HepG2 (cell line): ENCODE data around the gene ZNF10. TPM values are rescaled to one million over a fixed set of nuclear protein-coding genes. Genes with fewer than 3 reads are reported as not detected.

Source experiments
- ATAC-seq: fragments of 200-7000 bp; cut with Tn5 transposase; 3 replicates; pipeline ENCODE4 v1.9.1; 2020; ENCODE audit warnings: mild to moderate bottlenecking, moderate library complexity
- BruUV-seq: library from RNA; stranded (reverse); fragments of 400-500 nt; replicated peaks from 2 replicates; lab custom pipeline; 2021; lab: Mats Ljungman, UMichigan
- CTCF ChIA-PET: fragments of 300-600 bp; formaldehyde crosslinking; extraction: SDS; loops from one replicate; lab custom pipeline; 2021; ENCODE audit warnings: low total read pairs, inconsistent platforms, low intra/inter-chr PET ratio; lab: Yijun Ruan, JAX
- POLR2A ChIA-PET: fragments of 350-600 bp; sonication (Branson Sonifier 250); formaldehyde crosslinking; loops from one replicate; lab custom pipeline; 2020; ENCODE audit warnings: antibody characterized with exemption, inconsistent platforms; lab: Yijun Ruan, JAX
- DNase-seq: peaks from one replicate; pipeline ENCODE4 v3.0.0-alpha.2; 2015; ENCODE audit warnings: low spot score
- FAIRE-seq: peaks from 3 replicates; lab custom pipeline; 2011; peaks lifted over from hg19 to GRCh38; lab: Jason Lieb, UNC
- H2AFZ ChIP-seq: one replicate; pipeline ENCODE4 v1.6.1; 2011; ENCODE audit warnings: low read length, inconsistent platforms
- H3K27ac ChIP-seq: fragments of 300-600 bp; 3 replicates; pipeline ENCODE4 v1.8.0; 2011; ENCODE audit warnings: mixed run types, mild to moderate bottlenecking, mixed read lengths, low read length, inconsistent platforms; ENCODE audit not compliant: insufficient read depth; ENCODE audit errors: extremely low read length
- H3K27me3 ChIP-seq, 2 experiments: fragments of 200-600 bp in 1 of 2; 2 replicates in 1 of 2; 3 replicates in 1 of 2; pipeline versions ENCODE4 v1.6.0 to v1.8.0; 2011; ENCODE audit warnings: low read length in 2 of 2, mild to moderate bottlenecking in 2 of 2, moderate library complexity in 2 of 2, inconsistent platforms in 1 of 2; ENCODE audit not compliant: insufficient read depth in 2 of 2, control insufficient read depth in 1 of 2
- H3K36me3 ChIP-seq, 2 experiments: fragments of 200-600 bp in 1 of 2; replicated peaks in 1 of 2; 2 replicates in 1 of 2; 3 replicates in 1 of 2; pipeline versions ENCODE4 v1.5.1 to v1.8.0; 2011; ENCODE audit warnings: low read length in 2 of 2, inconsistent platforms in 1 of 2; ENCODE audit not compliant: insufficient read depth in 2 of 2, control insufficient read depth in 1 of 2
- H3K4me1 ChIP-seq: 2 replicates; pipeline ENCODE4 v1.5.1; 2012; ENCODE audit warnings: low read length, inconsistent platforms; ENCODE audit not compliant: insufficient read depth
- H3K4me2 ChIP-seq: 2 replicates; pipeline ENCODE4 v1.6.0; 2011; ENCODE audit warnings: low read depth, low read length, inconsistent platforms
- H3K4me3 ChIP-seq, 3 experiments: fragments of 200-600 bp in 1 of 3; sonication (generic), shearing (Covaris generic) in 1 of 3; replicated peaks in 1 of 3; 2 replicates each; pipeline ENCODE4 v1.5.1; 2011 to 2016; ENCODE audit warnings: low read length in 3 of 3, inconsistent platforms in 2 of 3, low read depth in 2 of 3, mild to moderate bottlenecking in 2 of 3, control low read depth in 1 of 3, mixed read lengths in 1 of 3; ENCODE audit not compliant: insufficient read depth in 1 of 3
- H3K79me2 ChIP-seq: one replicate; pipeline ENCODE4 v1.6.1; 2011; ENCODE audit warnings: low read length, inconsistent platforms; ENCODE audit not compliant: insufficient read depth
- H3K9ac ChIP-seq: 2 replicates; pipeline ENCODE4 v1.6.0; 2011; ENCODE audit warnings: mild to moderate bottlenecking, low read depth, low read length, inconsistent platforms; ENCODE audit not compliant: insufficient read depth
- H3K9me3 ChIP-seq: 2 replicates; pipeline ENCODE4 v1.5.1; 2012; ENCODE audit warnings: mild to moderate bottlenecking, low read length
- H4K20me1 ChIP-seq: 2 replicates; pipeline ENCODE4 v1.6.0; 2011; ENCODE audit warnings: inconsistent platforms, mild to moderate bottlenecking, low read length, moderate library complexity; ENCODE audit not compliant: insufficient read depth
- MAFK ChIP-seq, 2 experiments: IDR thresholded peaks in 1 of 2; conservative IDR thresholded peaks in 1 of 2; 2 replicates each; pipeline ENCODE4 v1.6.1; 2011; ENCODE audit warnings: improper control_type of control experiment in 2 of 2, low read length in 2 of 2
- UBTF ChIP-seq: sonication (generic); formaldehyde crosslinking; IDR thresholded peaks from 2 replicates; pipeline ENCODE4 v1.4.0; 2020; ENCODE audit warnings: mild to moderate bottlenecking, missing genetic modification reagents
- ZNF33B ChIP-seq: sonication (generic); formaldehyde crosslinking; IDR thresholded peaks from 2 replicates; pipeline ENCODE4 v1.5.1; 2020; ENCODE audit warnings: mild to moderate bottlenecking, missing genetic modification reagents
- ZNF746 ChIP-seq: sonication (generic); formaldehyde crosslinking; IDR thresholded peaks from 2 replicates; pipeline ENCODE4 v1.8.0; 2022; ENCODE audit warnings: mild to moderate bottlenecking, missing genetic modification reagents
- ZSCAN9 ChIP-seq: IDR thresholded peaks from 2 replicates; pipeline ENCODE4 v1.6.1; 2016; ENCODE audit warnings: borderline replicate concordance
- WGBS: methylation state at CpG from one replicate; pipeline ENCODE4 v1.1.6; 2017; ENCODE audit warnings: low lambda C conversion rate; 5-methylcytosine and 5-hydroxymethylcytosine counted together
- in situ Hi-C: cut with HindIII; loops from 2 replicates; pipeline ENCODE4 v1.10.0; 2017; ENCODE audit warnings: low pct_unique_long_range_greater_than_20kb; ENCODE audit not compliant: extremely low pct_ligation_motif_present
- intact Hi-C: fragments of 100-400 bp; cut with micrococcal nuclease; formaldehyde crosslinking; loops from one replicate; pipeline ENCODE4 v1.10.0; 2022; ENCODE audit not compliant: unreplicated experiment
- polyA plus RNA-seq, 8 experiments: library from polyadenylated mRNA; depleted of rRNA in 3 of 8; stranded (reverse) in 7 of 8; unstranded in 1 of 8; fragments of >200 nt; fragmentation: Illumina TruSeq in 4 of 8; extraction: Trizol in 4 of 8; gene quantifications; 2 replicates each; pipeline versions ENCODE4 v1.2.1 to v1.2.3, GENCODE V29; 2011 to 2016; ENCODE audit warnings: low read depth in 4 of 8, missing spikeins in 1 of 8, mixed read lengths in 1 of 8; ENCODE audit not compliant: insufficient read depth in 1 of 8
- total RNA-seq, 5 experiments: library from RNA; depleted of rRNA; stranded (reverse); fragments of >200 nt; fragmentation: Illumina TruSeq; extraction: Trizol; gene quantifications; 2 replicates each; pipeline ENCODE4 v1.2.3, GENCODE V29; 2016; ENCODE audit warnings: low read depth in 1 of 5

ZNF10 gene
- total and polyA plus RNA-seq, 2 of the 13 experiments (the other 11 are each of a cell fraction or from before 2014, with no cell fraction given): 2.9 to 6.5 TPM

GRCh38 chr12:133108150-133108549, 22.3 kb upstream of the ZNF10 start:
- Histone ChIP-seq H2AFZ (no peak overlapping the region), H4K20me1 (no peaks in the 10 kb centered on the region), H3K4me2 (no peak overlapping the region), H3K27ac (no peak overlapping the region), H3K36me3 (peaks cover 6 to 31% of the 10 kb centered on the region in 2 experiments), H3K9ac (no peak overlapping the region), H3K9me3 (peaks cover 96% of the 10 kb centered on the region), H3K79me2 (no peaks in the 10 kb centered on the region), H3K27me3 (no peaks in the 10 kb centered on the region), H3K4me1 (no peaks in the 10 kb centered on the region), H3K4me3 (no peak overlapping the region)
- intact Hi-C loops: no loop called here
- in situ Hi-C loops: no loop called here
- ATAC-seq (no peak), FAIRE-seq (no peak), DNase-seq (no peak)
- ChIA-PET POLR2A (no interaction called here), CTCF (no interaction called here)
- no peak for TF ChIP-seq UBTF (CRISPR knock-in tag)
- TF ChIP-seq MAFK (conservative IDR thresholded peaks at IDR 0.05 in 1 of 2, IDR thresholded peaks at IDR 0.05 in 1 of 2; ENCODE audit: low read length in 2 of 2): peak in 1 of 2 experiments; percentile 55; a peak in 3 of 4 replicates
- TF ChIP-seq ZNF746 (CRISPR knock-in tag): no peak
- no peak for TF ChIP-seq ZNF33B
- TF ChIP-seq ZSCAN9 (CRISPR knock-in tag): no peak
- 100% methylated on average over 2 of the region's 2 CpGs for WGBS
- no TSS peak for BruUV-seq
